HG03025 (cell line): ENCODE results near the gene HPCAL1.
A peak's percentile ranks its signal among the peaks of the same experiment; 100 is the strongest.
"Not testable (repeated sequence)": the region's sequence is repeated elsewhere in the genome, so short reads cannot be mapped to it uniquely, and the experiment has no call there.

Source experiments
- ATAC-seq: cut with Tn5 transposase; IDR thresholded peaks from one replicate; pipeline ENCODE4 v1.9.1; 2021; ENCODE audit warnings: mild to moderate bottlenecking, moderate library complexity; ENCODE audit not compliant: unreplicated experiment, low FRiP score

The HPCAL1 gene

DNA sequence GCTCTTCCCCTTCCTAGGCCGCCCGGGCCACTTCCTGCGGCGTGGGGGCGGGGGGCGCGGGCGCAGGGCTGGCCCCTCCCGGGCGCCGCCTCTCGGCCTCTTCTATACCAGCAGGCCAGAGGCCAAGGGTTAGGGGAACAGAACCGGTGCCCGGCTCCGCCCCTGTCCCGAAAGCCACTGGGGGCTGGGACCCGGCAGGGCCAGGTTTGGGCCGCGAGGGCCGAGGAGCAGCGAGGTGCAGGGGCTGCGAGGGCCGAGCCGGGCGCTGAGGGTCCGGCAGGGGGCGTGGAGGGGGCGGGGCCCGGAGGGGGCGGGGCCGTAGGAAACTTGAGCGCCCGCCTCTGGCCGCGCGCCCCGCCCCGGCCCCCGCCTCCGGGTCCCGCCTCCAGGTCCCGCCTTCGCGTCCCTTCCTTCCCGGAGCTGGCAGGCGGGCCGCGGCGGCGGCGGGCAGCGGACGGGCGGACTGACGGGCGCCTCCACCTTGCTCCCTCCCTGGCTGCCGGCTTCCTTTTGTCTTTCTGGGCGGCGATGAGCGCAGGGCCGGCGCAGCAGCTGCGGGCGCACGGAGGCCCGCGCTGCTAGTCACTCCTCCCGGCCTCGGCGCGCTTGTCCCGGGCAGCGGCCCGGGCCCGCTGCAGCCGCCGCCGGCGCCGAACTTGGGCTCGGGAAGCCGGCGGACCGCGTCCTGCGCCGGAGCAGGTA, at the start of gene HPCAL1:
TSS of gene HPCAL1 (plus strand) at position 426 of the 702 bp plus-strand sequence. CDS start 116,854 bp downstream, outside the sequence.
- peak; percentile 64 for ATAC-seq

DNA sequence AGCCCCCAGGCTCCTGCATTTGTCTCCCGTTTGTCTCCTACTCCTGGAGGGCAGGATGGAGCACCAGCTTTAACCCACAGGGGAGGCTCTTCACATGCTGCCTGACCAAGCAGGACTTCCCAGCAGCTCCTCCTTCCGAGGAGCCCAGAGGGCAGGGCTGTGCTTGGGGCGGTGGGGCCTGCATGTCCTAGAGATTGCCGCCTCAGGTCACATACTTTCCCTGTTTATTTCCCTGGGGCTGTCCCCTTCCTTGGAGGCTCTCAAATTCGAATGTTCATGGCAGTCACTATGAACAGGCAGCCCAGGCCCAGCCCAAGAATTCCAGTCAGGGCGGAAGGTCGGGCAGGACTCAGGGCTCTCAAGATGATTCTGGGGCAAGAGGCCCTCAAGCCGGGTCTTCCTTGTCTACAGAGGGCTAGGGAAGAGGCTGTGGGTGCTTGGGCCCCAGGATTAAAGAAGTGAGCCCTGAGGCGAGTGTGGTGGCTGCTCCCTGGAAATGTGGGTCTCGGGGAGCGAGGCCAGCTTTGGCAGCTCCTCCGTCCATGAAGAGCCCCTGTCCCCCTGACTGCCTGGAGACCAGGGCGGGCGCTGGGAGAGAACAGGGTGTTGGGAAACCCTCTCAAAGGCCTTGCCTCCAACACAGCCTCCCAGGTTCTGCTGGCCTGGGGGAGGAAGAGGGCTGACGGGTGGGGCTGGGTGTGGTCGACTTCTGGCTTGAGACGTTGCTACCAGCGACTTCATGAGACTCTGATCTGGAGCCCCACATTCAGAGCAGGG, 48.9 kb upstream of the HPCAL1 start:
- no peak for ATAC-seq

DNA sequence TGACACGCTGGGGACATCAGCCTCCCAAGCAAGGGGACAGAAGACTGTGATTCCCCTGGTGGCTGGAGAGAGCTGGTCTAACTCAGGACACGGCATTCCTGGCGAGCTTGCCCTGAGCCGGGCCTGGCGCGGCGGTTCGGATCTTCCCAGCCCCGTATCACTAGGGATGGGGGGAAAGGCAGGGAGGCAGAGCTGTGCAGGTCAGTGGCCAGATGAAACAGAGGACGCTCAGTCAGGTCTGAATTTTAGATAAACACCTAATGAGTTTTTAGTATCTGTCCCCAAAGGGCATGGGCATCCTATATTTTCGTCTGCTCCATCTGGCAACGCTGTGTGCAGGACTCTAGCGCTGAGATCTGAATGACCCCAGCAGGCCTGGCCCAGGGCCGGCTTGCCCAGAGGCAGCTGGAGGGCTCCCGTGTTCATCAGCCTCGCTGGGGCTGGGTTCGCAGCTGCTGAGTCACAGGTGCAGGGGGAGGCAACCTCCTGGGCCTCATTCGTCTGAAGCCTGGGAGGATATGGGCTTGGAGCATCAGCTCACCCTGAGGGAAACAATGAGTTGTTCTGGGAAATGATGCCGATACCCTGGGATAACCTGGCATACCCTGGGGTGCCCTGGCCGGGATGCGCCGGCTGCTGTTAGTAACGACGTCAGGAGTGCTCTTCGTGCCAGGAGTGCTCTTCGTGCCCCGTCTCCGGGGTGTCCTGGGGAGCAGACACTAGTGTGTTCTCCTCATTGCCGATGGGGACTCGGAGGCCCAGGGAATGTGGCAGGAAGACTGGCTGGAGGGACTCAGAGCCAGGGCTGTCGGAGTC, 48.1 kb upstream of the HPCAL1 start:
- ATAC-seq: no peak

DNA sequence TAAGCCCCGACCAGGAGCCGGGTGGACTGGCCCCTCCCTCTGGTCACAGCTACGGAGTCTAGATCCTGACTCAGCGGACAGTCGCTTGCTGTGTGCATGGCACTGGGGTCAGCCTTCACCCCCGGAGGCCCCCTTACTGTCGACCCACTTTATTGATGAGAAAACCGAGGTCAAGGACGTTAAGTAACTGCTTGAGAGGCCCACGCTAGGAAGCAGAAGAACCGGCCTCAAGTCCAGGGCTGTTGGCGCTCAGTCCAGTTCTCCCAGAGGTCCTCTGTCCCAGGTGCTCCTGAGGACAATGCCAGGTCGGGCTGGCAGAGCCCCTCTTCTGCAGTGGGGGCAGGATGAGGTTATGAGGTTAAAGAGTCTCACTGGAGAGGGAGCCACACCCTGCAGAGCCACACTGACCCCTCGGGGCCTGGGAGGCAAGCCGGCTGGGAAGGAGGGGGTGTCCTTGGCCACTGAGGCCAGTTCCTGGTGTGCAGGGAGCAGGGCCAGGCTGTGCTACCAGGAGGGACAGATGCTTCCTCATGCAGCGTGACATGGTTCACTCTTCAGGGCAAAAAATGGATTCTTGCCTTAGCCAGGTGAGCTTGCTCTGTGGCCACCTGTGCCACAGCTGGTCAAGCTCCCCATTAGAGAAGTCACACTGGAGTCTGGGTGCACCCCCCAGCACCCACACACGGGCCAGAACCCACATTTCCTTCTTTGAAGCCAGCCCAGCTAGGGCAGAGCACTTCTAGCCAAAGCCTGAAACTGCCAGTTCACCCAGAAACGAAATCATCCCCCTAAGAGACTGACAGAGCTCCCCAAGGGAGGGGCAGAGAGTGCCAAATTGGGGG, 47.3 kb upstream of the HPCAL1 start:
- no peak for ATAC-seq

DNA sequence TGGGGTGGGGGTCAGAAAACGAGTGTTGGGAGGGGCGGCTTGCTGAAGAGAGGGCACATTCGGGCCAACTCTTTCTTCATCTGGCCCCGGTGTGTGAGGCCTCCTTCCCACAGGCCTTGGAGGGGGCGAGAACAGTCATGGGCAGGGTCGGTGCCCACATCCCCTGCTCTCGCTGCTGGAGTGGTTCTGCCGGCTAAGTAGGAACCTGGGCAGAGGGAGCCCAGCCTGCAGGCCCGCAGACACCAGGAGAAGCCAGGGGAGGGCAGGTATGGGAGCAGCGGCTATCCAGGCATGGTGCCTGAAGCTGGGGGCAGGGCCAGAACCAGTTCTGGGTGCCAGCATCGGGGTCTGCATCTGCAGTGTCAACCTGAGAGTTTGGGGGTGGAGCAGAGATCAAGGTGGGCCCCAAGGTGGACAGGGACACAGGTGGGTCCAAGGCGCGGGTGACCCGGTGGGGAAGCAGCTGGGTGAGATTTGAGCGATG, 46.6 kb upstream of the HPCAL1 start:
- no peak for ATAC-seq

DNA sequence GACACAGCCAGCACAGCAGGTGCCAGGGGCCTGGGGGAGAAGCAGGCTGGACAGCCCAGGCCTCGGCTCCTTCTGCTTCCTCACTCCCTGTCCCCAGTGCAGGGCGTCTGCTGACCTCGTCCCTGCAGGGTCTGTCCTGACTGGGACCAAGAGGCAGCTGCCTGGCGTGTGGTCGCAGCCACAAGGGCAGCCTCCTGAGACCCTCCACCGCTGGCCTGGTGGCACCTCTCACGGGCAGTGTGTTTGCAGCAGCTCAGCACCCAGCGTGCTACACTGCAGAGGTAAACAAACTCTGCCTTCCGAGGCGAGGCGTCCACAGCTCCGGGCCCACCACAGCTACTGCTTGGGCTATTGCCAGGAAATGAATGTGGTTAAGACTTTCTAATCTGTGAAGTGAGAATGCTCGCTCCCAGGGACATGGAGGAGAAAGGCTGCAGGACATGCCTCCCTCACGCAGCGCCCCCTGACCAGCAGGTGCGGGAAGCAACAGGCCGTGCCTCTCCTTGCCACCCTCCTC, 46.1 kb upstream of the HPCAL1 start:
- no peak for ATAC-seq

DNA sequence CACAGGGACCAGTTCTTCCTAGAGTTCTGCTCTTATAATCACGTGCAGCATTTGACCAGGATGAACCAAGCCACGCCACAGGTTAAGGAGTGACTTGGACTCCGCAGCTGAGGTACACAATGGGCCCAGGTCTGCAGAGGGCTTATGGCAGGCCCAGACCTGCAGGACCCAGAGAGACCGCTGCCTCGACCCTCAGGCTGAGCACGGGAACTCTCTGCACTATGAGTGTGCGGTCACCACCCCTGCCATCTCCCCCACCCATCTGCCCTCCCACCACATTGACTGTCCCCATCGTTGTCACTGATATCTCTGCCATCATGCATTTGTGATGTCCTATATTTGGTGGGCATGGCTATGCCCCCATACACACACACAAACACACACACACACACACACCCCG, 45.7 kb upstream of the HPCAL1 start:
- no peak for ATAC-seq

DNA sequence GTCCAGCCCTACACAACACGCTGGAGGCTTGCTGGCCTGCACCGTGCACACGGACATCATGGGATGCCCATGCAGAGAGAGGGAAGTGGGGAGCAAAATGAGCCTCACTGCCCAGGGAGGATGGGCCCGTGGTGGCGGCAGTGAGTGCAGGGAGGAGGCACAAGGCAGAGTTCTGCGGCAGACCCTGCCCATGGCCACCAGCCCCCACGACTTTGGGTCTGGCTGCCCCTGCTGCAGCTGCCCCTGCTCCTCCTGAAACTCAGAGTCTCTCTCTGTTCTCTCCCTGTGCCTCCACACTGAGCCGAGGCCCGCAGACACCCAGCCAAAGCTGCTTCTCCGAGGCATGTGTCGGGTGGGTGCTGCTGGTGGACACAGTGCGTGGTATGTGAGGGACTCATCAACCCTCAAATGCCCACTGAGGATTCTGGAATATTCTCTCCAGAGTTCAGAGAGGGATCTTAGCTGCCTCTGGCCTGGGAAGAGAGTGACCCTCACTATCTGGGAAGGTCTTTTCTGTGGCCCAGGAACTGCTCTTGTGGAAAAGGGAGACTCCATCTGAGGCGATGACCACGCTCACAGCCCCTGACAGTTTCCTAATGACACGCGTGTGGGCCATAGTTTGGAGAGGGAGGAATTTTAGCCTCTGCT, 45.1 kb upstream of the HPCAL1 start:
- ATAC-seq: no peak

DNA sequence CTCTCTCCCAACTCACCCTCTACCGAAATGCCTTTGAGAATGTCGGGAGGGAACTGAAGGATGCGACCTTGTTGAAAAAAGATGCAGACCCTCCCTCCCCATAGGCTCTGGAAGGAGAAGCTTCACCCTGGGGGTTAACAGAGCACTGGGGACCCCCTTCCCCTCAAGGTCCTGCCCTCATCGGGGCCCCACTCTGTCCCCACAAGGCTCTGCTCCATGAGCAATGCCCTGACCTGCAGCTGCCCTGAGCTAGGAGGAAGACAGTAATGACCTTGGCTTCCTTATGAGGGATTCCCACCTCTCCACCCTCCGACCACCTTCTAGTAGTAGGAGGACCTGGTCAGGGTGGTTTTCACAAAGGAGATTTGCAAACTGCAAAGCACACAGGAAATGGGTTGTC, 44.4 kb upstream of the HPCAL1 start:
- no peak for ATAC-seq

DNA sequence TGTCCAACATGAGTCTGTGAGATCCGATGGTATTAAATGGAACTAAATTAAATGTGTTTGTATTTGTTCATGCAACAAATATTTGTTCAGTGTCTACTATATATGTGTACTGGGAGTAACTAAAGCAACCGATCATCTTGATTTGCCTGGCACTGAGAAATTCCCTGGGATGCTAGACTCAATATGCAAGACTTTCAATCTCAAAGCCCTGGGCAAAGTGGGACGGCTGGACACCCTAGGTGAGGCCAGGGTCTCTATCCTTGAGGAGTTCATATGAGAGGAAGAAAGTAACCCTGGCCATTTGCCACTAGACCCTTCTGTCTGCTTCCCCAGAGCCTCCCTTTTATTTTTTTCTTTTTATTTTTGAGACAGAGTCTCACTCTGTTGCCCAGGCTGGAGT, 44.0 kb upstream of the HPCAL1 start:
- no peak for ATAC-seq

DNA sequence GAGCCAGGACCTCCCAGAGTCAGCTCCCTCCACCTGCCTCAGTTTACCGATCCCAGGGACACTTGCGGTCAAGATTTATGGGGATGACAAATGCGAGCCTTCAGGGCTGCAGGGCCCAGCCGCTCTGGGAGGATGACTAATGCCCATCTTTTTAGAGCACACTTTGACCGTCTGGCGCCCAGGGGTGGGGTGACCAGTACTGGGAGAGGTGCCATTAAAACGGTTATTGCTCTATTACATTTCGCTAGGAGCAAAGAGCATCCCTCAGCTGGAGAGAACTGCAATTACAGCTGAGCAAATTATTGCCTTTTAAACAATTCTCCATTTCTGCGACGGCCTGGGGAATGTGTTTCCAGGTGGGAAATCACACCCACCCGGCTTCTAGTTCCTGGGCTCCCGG, 42.6 kb upstream of the HPCAL1 start:
- ATAC-seq: no peak

DNA sequence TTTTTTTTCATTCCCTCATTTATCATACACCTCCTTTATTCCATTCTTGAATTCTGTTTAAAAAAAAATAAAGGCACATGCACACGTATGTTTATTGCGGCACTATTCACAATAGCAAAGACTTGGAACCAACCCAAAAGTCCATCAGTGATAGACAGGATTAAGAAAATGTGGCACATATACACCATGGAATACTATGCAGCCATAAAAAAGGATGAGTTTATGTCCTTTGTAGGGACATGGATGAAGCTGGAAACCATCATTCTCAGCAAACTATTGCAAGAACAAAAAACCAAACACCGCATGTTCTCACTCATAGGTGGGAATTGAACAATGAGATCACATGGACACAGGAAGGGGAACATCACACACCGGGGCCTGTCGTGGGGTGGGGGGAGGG, 39.2 kb upstream of the HPCAL1 start:
- ATAC-seq: not testable (repeated sequence)

DNA sequence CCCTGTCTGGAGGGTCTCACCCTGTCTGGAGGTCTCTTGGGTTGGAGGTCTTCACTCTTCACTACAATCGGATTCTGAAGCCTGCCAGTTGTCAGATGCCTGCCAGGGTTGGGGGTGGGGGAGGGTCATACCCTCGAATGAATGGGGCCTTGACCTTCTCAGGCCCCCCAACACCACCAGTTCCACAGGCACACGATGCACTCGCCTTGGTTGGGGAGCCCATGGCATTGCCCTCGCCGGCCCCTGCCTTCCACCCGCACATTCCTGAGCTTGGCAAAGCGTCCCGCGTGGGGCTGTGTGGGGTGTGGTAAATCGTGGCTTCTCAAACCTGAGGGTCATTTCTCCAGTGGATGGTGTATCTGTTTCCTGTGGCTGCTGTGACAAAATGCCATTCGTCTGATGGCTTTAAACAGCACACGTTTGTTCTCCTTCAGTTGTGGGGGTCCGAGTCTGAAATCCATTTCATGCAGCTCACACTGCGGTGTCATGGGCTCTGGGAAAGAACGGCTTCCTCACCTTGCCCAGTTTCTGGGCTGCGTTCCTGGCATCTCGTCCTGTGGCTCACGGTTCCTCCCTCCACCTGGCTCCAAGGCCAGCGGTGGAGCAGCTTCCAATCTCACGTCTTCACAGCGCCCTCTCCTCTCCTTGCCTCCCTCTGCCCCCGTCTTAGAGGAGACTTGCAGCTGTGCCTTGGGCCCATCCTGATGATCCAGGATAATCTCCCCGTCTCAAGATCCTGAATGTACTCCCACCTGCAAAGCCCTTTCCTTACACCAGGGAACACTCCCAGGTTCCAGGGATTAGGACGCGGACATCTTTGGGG, 38.0 kb upstream of the HPCAL1 start:
- ATAC-seq: no peak

DNA sequence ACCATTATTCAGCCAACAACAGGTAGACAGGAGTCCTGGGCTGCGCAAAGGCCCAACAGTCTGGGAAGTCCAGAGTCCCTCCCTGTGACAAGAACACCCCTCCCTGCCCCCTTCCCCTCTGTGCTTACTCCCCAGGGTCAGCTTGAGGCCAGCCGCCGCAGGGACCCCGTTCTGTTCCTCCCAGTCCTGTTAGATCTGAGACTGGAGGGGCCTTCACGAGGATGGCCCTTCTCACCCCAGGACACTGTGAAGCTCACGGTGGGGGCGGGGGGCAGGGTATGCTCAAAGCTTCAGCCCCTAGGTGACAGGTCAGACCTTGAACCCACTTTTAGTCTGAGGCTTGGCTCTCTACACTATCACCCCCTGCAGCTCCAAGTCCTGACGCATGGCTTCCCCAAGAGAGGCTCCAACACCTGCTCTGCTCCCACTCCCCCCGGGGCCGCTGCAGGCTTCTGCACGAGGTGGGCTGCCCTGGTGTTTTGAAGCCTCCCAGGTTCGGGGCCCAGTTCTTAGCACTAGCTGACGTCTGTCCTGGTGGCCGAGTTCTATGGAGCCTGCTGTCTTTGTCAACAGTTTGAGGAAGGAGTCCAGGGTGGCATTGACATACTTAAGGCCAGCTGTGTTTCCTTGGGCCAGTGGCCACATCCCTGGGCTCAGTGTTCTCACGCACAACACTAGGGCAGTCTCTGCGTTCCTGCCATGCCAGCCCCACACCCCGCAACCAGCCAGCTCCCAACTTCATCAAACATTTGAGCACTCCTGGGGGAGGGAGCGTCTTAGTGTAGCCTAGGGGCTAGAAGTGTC, 37.2 kb upstream of the HPCAL1 start:
- no peak for ATAC-seq

DNA sequence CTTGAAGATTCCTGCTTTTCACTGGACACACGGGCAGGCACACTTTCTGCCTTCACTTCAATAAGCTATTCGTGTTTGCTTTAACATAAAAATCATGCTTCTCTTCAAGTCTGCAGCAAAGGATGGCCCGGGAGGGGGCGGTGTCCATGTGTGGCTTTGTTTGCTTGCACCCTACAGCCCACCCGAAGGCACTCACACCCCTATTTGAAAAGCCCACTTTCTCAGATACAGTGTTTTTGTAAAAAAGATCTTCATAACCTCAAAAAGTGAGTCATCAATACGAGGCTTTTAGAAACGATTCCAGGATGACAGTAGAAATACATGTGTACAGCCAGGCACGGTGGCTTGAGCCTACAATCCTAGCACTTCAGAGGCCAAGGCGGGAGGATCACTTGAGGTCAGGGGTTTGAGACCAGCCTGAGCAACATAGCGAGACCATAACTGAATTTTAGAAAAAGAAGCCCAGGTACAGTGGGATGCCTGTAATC, 36.5 kb upstream of the HPCAL1 start:
- no peak for ATAC-seq

DNA sequence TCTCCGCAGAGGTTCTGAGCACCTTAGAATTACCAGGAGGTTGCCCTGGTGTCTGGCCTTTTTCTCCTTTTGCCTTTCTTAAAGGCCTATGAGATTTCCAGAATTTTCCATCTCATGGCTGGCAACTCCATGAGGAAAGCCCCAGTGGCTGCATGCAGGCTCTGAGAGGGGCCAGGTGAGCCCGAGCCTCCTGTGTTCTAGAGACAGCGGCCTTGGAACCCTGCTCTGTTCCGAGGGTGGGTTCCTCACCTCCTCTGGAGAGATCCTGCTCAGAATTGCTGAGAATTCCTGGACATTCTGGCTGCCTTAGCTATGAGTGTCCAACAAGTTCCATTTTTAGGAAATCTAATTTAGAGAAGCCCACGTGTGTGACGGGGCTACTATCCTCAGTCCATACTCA, 35.7 kb upstream of the HPCAL1 start:
- no peak for ATAC-seq

DNA sequence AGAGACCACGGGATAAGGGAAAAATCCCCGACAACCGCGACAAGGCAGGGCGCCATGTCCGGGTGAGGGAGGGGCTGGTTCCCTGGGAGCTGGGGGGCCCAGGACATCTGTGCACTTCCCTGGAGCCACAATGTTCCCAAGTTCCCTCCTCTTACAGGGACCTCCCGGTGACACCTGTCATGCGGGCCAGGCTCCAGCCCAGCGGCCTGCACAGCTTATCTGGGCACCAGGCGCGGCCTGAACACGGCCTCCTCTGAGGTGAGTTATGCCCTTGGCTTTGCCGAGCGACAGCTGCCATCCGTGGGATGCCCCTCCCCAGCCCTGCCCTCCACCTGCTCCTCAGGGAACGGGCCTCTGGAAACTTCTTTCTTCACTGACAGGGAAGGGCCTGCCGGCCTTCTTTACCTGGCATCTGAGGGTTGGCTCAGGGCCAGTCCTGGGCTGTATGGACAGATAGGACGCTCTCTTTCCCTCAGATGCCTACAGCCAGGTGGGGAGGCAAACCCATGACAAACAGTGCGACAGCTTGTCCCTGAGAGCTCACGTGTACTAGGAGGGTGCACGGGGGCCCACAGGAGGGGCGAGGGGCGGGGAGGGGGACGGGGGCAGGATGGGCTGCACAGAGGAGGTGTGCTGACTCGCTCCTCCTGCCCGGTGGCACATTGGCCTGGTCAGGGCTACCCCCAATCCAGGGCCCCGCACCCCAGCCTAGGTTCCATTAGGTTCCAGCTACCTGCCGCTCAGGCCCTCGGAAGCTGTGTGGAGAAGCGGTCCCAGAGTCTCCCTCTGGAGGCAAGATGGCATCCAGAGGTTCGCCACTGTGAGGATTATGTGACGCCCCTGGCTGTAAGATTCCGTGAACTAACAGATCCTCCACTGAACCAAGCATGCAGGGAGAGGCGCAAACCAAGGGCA, 34.9 kb upstream of the HPCAL1 start:
- no peak for ATAC-seq
